ENCODE results near the gene PDIA3. TPM values are rescaled to one million over a fixed set of nuclear protein-coding genes. Genes with fewer than 3 reads are reported as not detected.
"Not testable (repeated sequence)": the region's sequence is repeated elsewhere in the genome, so short reads cannot be mapped to it uniquely, and the experiment has no call there.

The PDIA3 gene
- total RNA-seq, 1 donor from 2014 or later = 47.5 TPM

- Histone ChIP-seq H3K4me3 (ENCODE audit: low read length in 3 of 3) (peak overlapping the region in 2 of 3 donors; percentile 93 to 100), H3K9me3 (ENCODE audit: control insufficient read depth in 3 of 3, low read length in 3 of 3) (no peaks in the 10 kb centered on the region), H3K27me3 (ENCODE audit: control insufficient read depth in 3 of 3, insufficient read depth in 3 of 3, low read length in 3 of 3) (no peaks in the 10 kb centered on the region), H3K9ac (ENCODE audit: low read depth in 1 of 3, low read length in 3 of 3) (peak overlapping the region; percentile 22 to 100 (median 100)), H3K4me1 (ENCODE audit: control insufficient read depth in 3 of 3, insufficient read depth in 3 of 3, low read length in 3 of 3) (peaks cover 45 to 67% (median 52%) of the 10 kb centered on the region in 3 donors), H3K27ac (ENCODE audit: low read depth, low read length) (peak overlapping the region; percentile 99), H3K36me3 (ENCODE audit: control insufficient read depth in 3 of 3, insufficient read depth in 3 of 3, low read length in 3 of 3) (peaks cover 37 to 50% (median 47%) of the 10 kb centered on the region in 3 donors)
Measured at GRCh38 chr15:43794269-43795037, 48.2 kb downstream of the PDIA3 start.

GRCh38 chr15:43795197-43795596 lies 49.0 kb downstream of the PDIA3 start:
- Histone ChIP-seq H3K9ac (ENCODE audit: low read depth in 1 of 3, low read length in 3 of 3) (no peak overlapping the region), H3K4me3 (ENCODE audit: low read length in 3 of 3) (peak overlapping the region in 2 of 3 donors; percentile 8 to 35), H3K36me3 (ENCODE audit: control insufficient read depth in 3 of 3, insufficient read depth in 3 of 3, low read length in 3 of 3) (peaks cover 38 to 56% (median 53%) of the 10 kb centered on the region in 3 donors), H3K27ac (ENCODE audit: low read depth, low read length) (peak overlapping the region; percentile 99), H3K9me3 (ENCODE audit: control insufficient read depth in 3 of 3, low read length in 3 of 3) (no peaks in the 10 kb centered on the region), H3K27me3 (ENCODE audit: control insufficient read depth in 3 of 3, insufficient read depth in 3 of 3, low read length in 3 of 3) (no peaks in the 10 kb centered on the region), H3K4me1 (ENCODE audit: control insufficient read depth in 3 of 3, insufficient read depth in 3 of 3, low read length in 3 of 3) (peaks cover 51 to 74% (median 59%) of the 10 kb centered on the region in 3 donors)

- Histone ChIP-seq H3K9me3 (ENCODE audit: control insufficient read depth in 3 of 3, low read length in 3 of 3) (no peaks in the 10 kb centered on the region), H3K27ac (ENCODE audit: low read depth, low read length) (no peak overlapping the region), H3K4me1 (ENCODE audit: control insufficient read depth in 3 of 3, insufficient read depth in 3 of 3, low read length in 3 of 3) (peaks cover 54 to 76% (median 63%) of the 10 kb centered on the region in 3 donors), H3K27me3 (ENCODE audit: control insufficient read depth in 3 of 3, insufficient read depth in 3 of 3, low read length in 3 of 3) (no peaks in the 10 kb centered on the region), H3K9ac (ENCODE audit: low read depth in 1 of 3, low read length in 3 of 3) (no peak overlapping the region), H3K4me3 (ENCODE audit: low read length in 3 of 3) (peak overlapping the region in 1 of 3 donors; percentile 5), H3K36me3 (ENCODE audit: control insufficient read depth in 3 of 3, insufficient read depth in 3 of 3, low read length in 3 of 3) (peaks cover 38 to 56% (median 53%) of the 10 kb centered on the region in 3 donors)
Measured at GRCh38 chr15:43795997-43796396, 49.8 kb downstream of the PDIA3 start.

- peaks cover 59 to 75% (median 67%) of the 10 kb centered on the region in 3 donors for H3K4me1 ChIP-seq (ENCODE audit: control insufficient read depth in 3 of 3, insufficient read depth in 3 of 3, low read length in 3 of 3)
- no peaks in the 10 kb centered on the region for H3K27me3 ChIP-seq (ENCODE audit: control insufficient read depth in 3 of 3, insufficient read depth in 3 of 3, low read length in 3 of 3)
- peak overlapping the region in 1 of 3 donors; percentile 63 for H3K9ac ChIP-seq (ENCODE audit: low read depth in 1 of 3, low read length in 3 of 3)
- no peaks in the 10 kb centered on the region for H3K9me3 ChIP-seq (ENCODE audit: control insufficient read depth in 3 of 3, low read length in 3 of 3)
- no peak overlapping the region for H3K27ac ChIP-seq (ENCODE audit: low read depth, low read length)
- H3K36me3 ChIP-seq (ENCODE audit: control insufficient read depth in 3 of 3, insufficient read depth in 3 of 3, low read length in 3 of 3) = peaks cover 40 to 56% (median 55%) of the 10 kb centered on the region in 3 donors
- no peak overlapping the region for H3K4me3 ChIP-seq (ENCODE audit: low read length in 3 of 3)
Measured at GRCh38 chr15:43796566-43796965, 50.3 kb downstream of the PDIA3 start.

GRCh38 chr15:43799209-43799944 lies 53.1 kb downstream of the PDIA3 start:
- Histone ChIP-seq H3K27ac (ENCODE audit: low read depth, low read length) (peak overlapping the region; percentile 90), H3K27me3 (ENCODE audit: control insufficient read depth in 3 of 3, insufficient read depth in 3 of 3, low read length in 3 of 3) (no peaks in the 10 kb centered on the region), H3K9ac (ENCODE audit: low read depth in 1 of 3, low read length in 3 of 3) (peak overlapping the region in 2 of 3 donors; percentile 75 to 97), H3K36me3 (ENCODE audit: control insufficient read depth in 3 of 3, insufficient read depth in 3 of 3, low read length in 3 of 3) (peaks cover 45 to 57% (median 55%) of the 10 kb centered on the region in 3 donors), H3K4me3 (ENCODE audit: low read length in 3 of 3) (peak overlapping the region; percentile 93 to 99 (median 98)), H3K9me3 (ENCODE audit: control insufficient read depth in 3 of 3, low read length in 3 of 3) (no peaks in the 10 kb centered on the region), H3K4me1 (ENCODE audit: control insufficient read depth in 3 of 3, insufficient read depth in 3 of 3, low read length in 3 of 3) (peaks cover 48 to 59% (median 53%) of the 10 kb centered on the region in 3 donors)

- Histone ChIP-seq H3K9ac (ENCODE audit: low read depth in 1 of 3, low read length in 3 of 3) (peak within 1 kb of the TSS; percentile 75 to 97 (median 92)), H3K4me1 (ENCODE audit: control insufficient read depth in 3 of 3, insufficient read depth in 3 of 3, low read length in 3 of 3) (peaks cover 42 to 53% (median 48%) of the 10 kb centered on the region in 3 donors), H3K36me3 (ENCODE audit: control insufficient read depth in 3 of 3, insufficient read depth in 3 of 3, low read length in 3 of 3) (peaks cover 44 to 57% (median 55%) of the 10 kb centered on the region in 3 donors), H3K4me3 (ENCODE audit: low read length in 3 of 3) (peak within 1 kb of the TSS; percentile 93 to 99 (median 98)), H3K27me3 (ENCODE audit: control insufficient read depth in 3 of 3, insufficient read depth in 3 of 3, low read length in 3 of 3) (no peaks in the 10 kb centered on the region), H3K9me3 (ENCODE audit: control insufficient read depth in 3 of 3, low read length in 3 of 3) (no peaks in the 10 kb centered on the region), H3K27ac (ENCODE audit: low read depth, low read length) (peak within 1 kb of the TSS; percentile 90)
Measured at GRCh38 chr15:43799945-43800285, 53.7 kb downstream of the PDIA3 start, which contains the start of gene SERINC4. Gene SERINC4, minus strand, starts transcription at chr15:43800220. Its CDS starts 234 bp downstream, at chr15:43799986.

- H3K27me3 ChIP-seq (ENCODE audit: control insufficient read depth in 3 of 3, insufficient read depth in 3 of 3, low read length in 3 of 3) = no peaks in the 10 kb centered on the region
- peak within 1 kb of the TSS; percentile 93 to 99 (median 98) for H3K4me3 ChIP-seq (ENCODE audit: low read length in 3 of 3)
- no peaks in the 10 kb centered on the region for H3K9me3 ChIP-seq (ENCODE audit: control insufficient read depth in 3 of 3, low read length in 3 of 3)
- peak within 1 kb of the TSS; percentile 90 for H3K27ac ChIP-seq (ENCODE audit: low read depth, low read length)
- peaks cover 43 to 55% (median 53%) of the 10 kb centered on the region in 3 donors for H3K36me3 ChIP-seq (ENCODE audit: control insufficient read depth in 3 of 3, insufficient read depth in 3 of 3, low read length in 3 of 3)
- peak within 1 kb of the TSS; percentile 75 to 97 (median 92) for H3K9ac ChIP-seq (ENCODE audit: low read depth in 1 of 3, low read length in 3 of 3)
- H3K4me1 ChIP-seq (ENCODE audit: control insufficient read depth in 3 of 3, insufficient read depth in 3 of 3, low read length in 3 of 3) = peaks cover 36 to 47% (median 42%) of the 10 kb centered on the region in 3 donors
Measured at GRCh38 chr15:43800286-43801141, 54.3 kb downstream of the PDIA3 start, which contains the start of gene HYPK. Gene HYPK, plus strand, starts transcription at chr15:43800599. Its CDS starts 24 bp downstream, at chr15:43800623.

- not testable (repeated sequence) for H3K27ac ChIP-seq (ENCODE audit: low read depth, low read length); H3K27me3 ChIP-seq (ENCODE audit: control insufficient read depth in 3 of 3, insufficient read depth in 3 of 3, low read length in 3 of 3); H3K9ac ChIP-seq (ENCODE audit: low read depth in 1 of 3, low read length in 3 of 3); H3K4me3 ChIP-seq (ENCODE audit: low read length in 3 of 3); H3K9me3 ChIP-seq (ENCODE audit: control insufficient read depth in 3 of 3, low read length in 3 of 3)
- peaks cover 36 to 55% (median 54%) of the 10 kb centered on the region in 3 donors for H3K36me3 ChIP-seq (ENCODE audit: control insufficient read depth in 3 of 3, insufficient read depth in 3 of 3, low read length in 3 of 3)
- peaks cover 23 to 29% (median 26%) of the 10 kb centered on the region in 3 donors for H3K4me1 ChIP-seq (ENCODE audit: control insufficient read depth in 3 of 3, insufficient read depth in 3 of 3, low read length in 3 of 3)
Measured at GRCh38 chr15:43802676-43803075, 56.4 kb downstream of the PDIA3 start.

- Histone ChIP-seq H3K27ac (ENCODE audit: low read depth, low read length) (no peak overlapping the region), H3K4me3 (ENCODE audit: low read length in 3 of 3) (no peak overlapping the region), H3K9ac (ENCODE audit: low read depth in 1 of 3, low read length in 3 of 3) (no peak overlapping the region), H3K9me3 (ENCODE audit: control insufficient read depth in 3 of 3, low read length in 3 of 3) (no peaks in the 10 kb centered on the region), H3K27me3 (ENCODE audit: control insufficient read depth in 3 of 3, insufficient read depth in 3 of 3, low read length in 3 of 3) (no peaks in the 10 kb centered on the region), H3K4me1 (ENCODE audit: control insufficient read depth in 3 of 3, insufficient read depth in 3 of 3, low read length in 3 of 3) (no peaks in the 10 kb centered on the region), H3K36me3 (ENCODE audit: control insufficient read depth in 3 of 3, insufficient read depth in 3 of 3, low read length in 3 of 3) (peaks cover 48 to 85% (median 69%) of the 10 kb centered on the region in 3 donors)
Measured at GRCh38 chr15:43808435-43808950, 62.3 kb downstream of the PDIA3 start.
